Activated CD8-positive, alpha-beta memory T cell treated with anti-CD3 and anti-CD28 coated beads, Interleukin-2, amount 50 U/mL, for 48 hours (primary cell): ENCODE results near the gene TMBIM4.

Source experiments
- DNase-seq: peaks from one replicate; pipeline ENCODE4 v3.0.0-alpha.2; 2020

Gene TMBIM4

DNA sequence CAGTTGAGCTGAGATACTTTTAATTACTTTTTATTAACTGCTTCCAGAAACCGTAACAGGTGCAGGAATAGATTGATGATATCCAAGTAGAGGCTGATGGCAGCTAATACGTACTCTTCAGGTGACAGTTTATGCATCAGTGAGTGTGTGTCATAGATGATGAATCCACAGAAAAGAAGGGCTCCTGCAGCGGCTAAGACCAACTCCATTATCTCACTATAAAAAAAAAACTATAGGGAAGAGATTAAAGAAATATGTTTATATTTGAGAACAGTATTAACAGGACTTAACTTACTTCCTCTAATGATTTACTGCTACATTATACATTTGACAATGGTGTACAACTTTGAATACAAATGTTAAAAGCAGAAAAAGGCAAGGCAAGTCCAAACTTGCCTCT is 31.9 kb downstream of the TMBIM4 start:
- no peak for DNase-seq

DNA sequence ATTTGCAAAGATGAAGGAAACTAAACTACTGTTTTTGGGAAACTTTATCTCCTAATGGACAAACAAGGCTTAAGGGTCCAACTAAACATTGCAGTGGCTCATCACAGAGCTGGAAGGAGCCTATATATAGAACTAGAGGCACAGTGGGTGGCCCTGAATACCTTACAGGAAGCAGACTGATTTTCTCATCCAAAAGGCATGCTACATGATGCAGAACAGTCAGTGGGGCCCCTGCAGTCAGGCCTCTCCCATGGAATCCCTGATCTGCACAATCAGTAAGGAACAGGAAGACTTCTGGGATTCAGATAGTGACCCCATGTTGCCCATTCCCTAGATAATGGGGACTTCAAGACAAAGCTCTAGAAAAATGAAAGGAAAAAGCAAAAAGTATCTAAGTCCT is 37.4 kb downstream of the TMBIM4 start:
- no peak for DNase-seq

DNA sequence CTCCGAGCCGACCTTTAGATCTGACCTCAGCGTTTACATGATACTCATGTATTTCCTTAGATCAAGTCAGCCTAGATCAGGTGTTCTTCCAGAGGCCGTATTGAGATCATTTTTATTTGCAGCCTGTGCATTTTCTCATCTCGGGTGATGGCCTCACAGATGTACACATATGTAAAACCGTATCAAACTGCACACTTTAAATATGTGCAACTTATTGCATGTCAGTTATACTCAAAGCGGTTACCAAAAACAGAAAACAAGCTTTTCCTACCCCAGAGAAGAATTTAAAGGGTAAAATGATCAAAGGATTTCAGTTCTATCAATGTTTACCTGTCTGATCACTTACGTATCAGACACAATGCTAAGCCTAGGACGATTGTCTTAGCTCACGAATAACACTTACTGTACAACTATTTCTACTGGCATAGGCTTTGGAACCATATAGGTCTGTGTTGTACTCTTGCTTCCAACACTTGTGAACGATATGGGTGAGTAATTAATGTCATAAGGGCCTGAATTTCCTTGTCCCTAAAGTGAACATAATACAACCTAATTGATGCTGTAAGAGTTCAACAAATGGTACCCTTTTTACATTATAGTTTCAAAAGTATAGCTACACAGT is 38.6 kb downstream of the TMBIM4 start:
- DNase-seq: no peak

DNA sequence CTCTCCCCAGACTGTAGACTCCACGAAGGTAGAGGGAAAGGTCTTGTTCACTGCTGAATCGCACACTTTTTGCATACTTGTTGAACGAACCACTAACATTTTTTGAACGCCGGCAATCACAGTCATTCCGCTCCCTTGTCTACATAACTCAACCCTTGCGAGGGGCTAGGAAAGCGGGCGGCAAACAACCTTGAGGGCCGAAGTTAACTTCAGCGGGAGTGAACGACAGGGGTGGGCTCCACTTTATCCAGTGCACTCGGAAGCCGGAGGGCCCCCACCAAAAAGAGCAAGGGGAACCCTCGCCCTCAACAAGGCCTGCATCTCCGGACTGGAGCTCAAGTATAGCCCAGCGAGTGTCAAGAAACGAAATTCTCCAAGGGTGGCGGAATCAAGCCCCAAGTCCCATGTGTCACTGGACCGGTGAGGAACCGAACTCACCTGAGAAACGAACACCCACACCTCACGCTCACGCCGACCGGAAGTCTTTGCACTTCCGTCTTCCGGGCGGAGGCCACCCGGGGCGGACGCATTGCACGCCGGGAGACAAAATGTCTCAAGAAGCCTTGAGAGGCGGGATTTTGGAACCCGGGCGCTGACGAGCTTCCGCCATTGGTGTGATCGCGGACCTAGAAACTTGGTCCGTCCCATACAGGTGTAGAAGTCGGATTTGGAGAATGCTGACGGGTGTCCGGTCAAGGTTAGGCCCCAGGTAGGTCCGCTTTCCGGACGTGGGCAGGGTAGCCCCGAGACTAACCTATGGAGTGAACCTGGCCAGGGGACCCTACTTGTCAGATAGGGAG is 39.3 kb downstream of the TMBIM4 start, which contains the start of gene LLPH:
TSS of gene LLPH (minus strand) at position 484 of the 800 bp plus-strand sequence. CDS start 1,644 bp downstream, outside the sequence.
- peak; percentile 92 for DNase-seq

DNA sequence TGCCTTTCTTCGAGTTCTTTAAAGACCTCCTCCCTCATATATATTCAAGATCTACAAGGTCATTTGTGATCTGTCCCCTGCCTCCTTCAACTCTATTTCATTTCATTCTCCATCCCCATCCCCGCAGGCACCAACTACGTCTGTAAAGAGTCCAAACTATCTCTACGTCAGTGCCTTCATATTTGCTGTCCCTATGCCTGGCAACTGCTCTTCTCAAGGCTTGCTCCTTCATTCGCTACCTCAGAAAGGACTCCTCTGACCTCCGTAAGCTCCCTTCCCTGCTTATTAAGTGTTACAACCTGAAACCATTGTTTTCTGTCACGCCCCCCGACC is 39.9 kb downstream of the TMBIM4 start:
- DNase-seq: no peak

DNA sequence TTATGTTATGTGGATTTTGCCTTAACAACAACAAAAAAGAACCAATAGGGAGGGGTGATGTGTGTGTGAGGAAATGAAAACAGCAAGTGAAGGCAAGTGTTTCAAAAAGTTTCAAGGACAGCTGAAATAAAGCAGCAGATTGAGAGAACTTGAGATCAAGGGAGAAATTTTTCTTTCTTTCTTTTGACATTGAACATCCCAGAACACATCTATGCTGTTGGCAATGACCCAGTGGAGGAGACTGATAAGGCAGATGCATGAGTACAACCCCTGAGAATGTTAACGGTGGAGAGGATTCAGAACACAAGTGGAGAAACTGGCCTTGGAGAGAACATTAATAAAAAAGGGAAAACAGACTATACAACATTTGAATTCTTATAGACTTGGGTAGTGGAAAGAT is 42.1 kb downstream of the TMBIM4 start:
- no peak for DNase-seq

DNA sequence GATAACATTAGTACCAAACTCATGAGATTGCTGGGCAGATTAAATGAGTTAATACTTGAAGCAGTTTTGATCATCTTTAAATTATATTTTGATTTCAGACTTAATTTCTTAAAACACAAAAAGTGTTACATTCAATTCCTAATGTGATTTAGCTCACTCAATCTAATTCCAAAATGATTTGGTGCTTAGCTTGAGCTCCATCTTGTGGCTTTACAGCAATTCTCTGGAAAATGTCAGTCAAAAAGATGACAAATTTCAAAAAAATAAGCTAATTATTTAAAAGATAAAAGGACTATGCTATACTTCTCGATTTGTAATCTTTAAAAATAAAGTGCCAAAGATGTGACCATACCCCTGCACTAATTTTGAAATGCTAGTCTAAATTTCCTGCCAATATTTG is 49.3 kb downstream of the TMBIM4 start:
- DNase-seq: no peak

DNA sequence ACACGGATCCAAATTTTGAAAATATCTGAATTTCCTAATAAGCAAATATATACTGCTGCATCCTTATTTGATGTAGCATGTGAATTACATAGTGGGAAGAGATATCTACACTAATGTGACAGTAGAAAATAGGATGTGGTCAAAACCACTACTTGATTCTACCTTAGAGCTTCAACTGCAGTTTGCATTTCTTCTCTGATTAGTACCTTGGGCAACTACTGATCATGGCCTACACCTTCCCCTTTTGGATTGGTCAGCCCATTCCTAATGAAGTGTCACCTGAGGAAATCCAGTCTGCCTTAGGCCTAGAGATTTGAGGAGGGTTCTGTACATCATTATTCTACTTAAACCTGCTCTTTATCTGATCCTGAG is 49.9 kb downstream of the TMBIM4 start:
- no peak for DNase-seq

DNA sequence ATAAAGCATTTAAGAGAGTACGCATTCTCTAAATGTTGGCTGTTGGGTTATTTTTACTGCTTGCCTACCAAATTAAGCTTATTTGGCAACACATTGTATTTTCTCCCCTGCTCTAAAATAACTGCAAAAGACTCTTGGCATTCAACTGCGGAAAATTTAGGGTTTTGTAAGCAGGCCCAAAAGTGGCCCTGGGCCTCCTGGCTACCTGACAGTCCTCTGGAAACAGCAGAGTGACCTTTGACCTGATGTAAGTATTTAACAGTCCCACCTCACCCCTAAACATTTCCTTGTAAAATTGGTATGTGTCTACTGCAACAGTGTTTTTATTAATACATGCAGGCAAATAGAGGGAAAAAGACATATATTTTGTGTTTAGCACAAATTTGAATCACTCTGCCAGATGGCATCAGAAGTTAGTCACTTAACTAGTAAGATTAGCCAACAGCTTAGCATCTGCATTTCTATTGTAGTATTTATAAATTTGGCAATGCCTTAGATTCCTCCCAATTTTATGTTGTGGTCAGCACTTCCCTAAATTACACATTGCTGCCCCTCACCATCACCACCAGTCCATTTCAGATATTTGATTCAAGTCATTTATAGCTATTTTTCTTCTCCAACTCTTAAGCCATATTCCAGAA is 50.4 kb downstream of the TMBIM4 start:
- no peak for DNase-seq

DNA sequence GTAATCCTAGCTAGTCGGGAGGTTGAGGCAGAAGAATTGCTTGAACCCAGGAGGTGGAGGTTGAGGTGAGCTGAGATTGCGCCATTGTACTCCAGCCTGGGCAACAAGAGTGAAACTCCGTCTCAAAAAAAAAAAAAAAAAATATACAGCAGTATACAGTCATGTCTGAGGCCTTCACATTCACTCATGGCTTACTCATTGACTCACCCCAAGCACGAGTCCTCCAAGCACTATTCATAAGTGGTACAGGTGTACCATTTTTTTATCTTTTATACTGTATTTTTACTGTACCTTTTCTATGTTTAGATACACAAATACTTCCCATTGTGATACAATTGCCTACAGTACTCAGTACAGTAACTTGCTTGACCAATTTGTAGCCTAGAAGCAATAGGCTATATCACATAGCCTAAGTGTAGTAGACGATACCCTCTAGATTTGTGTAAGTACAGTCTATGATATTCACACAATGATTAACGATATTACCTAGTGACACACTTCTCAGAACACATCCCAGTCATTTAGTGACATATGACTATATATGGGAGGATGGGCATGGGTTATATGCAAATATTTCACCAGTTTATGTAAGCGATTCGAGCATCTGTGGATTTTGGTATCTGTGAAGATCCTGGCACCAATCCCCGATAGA is 51.4 kb downstream of the TMBIM4 start:
- no peak for DNase-seq

DNA sequence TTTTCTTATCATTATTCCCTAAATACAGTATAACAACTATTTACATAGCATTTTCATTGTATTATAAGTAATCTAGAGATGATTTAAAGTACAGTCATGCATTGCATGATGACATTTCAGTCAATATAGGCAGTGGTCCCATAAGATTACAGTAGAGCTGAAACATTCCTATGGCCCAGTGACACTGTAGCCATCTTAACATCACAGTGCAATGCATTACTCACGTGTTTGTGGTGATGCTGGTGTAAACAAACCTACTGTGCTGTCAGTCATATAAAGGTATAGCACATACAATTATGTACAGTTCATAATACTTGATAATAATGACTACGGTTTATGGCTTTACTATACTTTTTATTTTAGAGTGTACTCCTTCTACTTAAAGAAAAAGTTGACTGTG is 52.6 kb downstream of the TMBIM4 start:
- no peak for DNase-seq

DNA sequence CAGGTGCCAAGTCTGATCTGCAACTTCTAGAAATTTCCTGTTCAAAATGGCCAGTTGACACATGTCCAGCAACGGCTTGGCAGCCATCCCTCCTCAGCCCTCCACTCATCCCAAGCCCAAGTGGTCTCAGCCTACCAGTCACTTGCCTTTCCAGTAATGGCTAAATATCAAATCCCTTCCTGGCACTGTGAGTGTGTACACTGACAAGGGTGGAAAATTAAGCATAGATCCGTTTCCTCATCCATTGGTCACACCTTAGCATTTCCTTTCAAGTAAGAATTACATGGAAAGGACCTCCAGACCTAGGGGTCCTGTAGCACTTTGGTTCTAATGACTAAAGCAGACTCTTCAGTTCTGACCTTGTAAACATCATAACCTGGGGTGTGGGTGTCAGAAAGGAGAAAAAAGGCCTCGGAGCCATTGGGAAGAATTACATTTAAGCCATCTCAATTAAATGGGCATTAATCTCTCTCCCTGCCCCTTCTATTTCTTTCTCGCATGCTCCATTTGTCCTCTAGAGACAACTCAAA is 54.7 kb downstream of the TMBIM4 start:
- DNase-seq: no peak

DNA sequence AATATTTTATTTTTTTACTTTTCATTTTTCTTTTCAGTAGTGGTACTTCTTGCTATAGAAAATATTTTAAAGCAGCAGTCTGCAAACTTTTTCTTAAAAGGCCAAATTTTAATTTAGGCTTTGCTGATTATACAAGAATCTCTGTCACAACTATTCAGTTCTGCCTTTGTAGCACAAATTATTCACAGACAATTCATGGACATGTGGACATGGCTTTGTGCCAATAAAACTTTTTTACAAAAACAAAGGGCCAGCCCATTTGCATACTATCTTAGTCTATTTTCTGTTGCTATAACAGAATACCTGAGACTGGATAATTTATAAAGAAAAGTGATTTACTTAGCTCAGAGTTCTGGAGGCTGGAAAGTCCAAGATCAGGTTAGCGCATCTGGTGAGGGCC is 56.3 kb downstream of the TMBIM4 start:
- DNase-seq: no peak

DNA sequence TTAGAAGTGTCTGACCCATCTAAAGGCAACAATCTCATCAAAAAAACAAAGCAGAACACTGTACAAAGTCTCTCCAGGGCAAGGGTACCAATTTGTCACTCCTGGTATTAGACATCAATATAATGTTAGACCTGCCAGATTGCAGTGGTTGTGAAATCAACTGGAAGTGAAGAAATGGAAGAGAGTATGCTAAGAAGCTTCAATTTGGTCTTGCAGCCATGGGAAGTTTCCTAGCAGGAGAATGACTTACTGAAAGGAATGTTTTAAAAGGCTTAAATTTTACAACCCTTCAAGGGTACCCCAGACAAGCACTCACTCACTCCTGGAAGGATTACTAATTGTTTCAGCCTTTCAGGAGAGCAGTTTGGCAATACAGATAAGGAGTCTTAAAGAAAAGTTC is 58.2 kb downstream of the TMBIM4 start:
- DNase-seq: no peak

DNA sequence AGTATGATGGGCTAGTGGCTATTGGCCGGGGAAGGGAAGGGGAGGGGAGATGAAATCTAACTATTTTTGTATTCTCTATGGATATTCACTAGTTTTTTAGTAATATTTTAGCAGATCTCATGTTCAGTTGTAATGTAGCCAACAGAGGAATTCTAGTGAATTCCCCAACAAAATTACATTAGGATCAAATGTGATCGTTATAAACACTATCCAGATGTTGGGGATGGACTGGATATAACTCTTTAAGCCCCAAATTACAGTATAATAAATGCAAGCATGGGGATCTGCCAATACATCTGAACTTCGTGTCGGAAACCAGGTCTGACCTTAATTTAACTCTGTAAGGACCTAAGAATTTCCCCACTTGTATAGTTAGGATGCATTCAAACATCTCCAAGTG is 60.7 kb downstream of the TMBIM4 start:
- no peak for DNase-seq

DNA sequence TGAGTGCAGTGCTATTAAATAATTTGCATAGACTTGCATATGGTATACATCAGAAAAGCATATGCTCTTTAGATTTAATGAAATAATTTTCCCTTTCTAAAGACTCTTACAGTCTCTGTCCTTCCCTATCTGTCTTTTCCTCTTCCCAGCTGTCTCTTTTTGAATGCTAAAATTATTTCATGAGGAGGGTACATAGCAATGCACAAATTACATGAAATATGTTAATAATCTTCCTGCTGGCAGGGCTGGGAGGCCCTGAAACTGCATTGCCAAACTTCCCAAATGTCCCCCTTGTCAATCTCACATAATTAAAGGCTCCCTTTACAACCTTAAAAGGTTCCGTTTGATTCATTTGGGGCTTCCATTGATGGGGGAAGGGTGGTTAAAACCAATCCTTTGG is 61.4 kb downstream of the TMBIM4 start:
- no peak for DNase-seq

DNA sequence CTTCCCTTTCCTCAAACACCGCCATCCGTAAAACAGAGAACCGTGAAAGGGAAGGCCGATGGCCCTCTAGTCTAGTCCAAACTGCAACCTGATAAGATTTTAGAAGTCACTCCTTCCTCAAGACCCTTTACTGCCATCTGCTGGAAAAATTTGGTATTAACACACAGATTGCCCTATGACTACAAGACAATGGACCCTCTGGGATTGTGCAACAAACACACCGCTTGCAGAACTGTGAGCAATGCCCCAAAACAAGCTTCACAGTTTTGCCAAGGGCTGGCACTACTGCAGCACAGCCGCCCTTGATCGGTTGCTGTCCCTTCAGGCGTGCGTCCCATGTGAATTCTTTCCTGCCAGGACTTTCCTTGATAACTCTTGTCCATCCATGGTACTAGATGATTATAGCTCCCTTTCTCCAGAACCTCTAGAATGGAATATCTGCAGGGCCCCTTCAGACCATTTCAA is 62.3 kb downstream of the TMBIM4 start:
- peak; percentile 55 for DNase-seq

DNA sequence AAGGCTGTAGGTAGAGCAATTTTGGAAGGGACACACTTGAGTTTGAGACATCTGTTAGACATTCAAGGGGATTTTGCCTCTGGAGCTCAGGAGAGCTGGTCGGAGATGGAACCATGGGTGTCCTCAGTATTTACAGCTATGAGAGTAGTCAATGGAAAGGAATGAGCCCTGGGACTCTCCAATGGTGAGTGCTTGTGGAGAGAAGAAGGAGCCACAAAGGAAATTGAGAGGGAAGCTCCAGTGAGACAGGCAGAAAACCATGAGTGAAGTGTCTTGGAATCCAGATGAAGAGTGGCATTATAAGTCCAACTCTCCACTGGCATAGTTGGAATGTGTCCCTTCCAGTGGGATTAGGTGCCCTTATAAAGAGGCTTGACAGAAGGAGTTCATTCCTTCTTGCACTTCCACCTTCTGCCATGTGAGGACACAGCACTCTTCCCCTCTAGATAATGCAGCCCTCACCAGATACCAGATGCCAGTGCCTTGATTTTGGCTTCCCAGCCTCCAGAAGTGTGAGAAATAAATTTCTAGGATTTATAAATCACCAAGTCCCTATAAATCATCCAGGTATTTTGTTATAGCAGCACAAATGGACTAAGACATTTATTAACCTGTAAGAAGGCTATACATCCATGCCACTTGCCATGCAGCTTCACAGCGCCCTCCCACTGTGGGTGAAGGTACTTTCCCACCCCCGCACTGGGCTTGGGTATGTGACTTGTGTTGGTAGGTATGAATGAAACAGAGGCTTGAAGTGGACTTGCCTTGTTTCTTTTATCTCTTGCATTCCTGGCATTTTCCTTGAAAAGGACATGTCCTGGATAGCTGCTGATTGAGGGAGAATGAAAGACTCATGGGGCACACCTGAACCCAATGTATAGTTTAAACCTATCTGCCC is 66.5 kb downstream of the TMBIM4 start:
- DNase-seq: no peak

DNA sequence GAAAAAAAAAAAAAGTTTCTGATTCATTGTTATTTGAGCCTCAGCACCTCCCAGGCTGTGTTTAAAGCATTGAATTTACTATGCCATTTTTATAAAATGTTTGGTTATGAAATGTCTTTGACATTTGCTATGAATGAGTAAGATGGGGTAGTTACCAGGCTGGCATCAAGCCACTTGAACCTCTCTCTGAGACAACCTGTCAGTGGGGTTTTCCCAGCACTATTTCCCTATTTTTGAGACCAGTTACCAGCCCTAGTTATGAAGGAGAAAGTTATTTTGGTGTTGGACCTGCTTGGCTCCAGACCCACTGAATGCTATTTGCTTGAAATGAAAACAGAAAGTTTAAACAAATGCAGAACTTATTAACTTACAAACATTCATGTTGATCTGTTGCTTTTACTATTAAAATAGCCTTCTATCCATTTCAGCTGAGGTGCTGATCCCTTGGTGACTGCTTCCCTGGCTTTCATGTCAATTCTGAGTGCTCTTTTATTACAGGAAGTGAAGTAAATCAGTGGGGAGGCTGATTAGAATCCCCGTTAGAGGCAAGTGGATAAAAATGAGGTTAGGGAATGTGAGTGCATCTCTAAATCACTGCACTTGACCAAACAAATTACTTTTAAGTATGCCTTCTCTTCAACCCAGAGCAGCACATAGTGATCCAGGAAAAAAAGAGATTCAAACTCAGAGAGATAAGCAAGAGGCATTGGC is 77.1 kb downstream of the TMBIM4 start:
- no peak for DNase-seq

DNA sequence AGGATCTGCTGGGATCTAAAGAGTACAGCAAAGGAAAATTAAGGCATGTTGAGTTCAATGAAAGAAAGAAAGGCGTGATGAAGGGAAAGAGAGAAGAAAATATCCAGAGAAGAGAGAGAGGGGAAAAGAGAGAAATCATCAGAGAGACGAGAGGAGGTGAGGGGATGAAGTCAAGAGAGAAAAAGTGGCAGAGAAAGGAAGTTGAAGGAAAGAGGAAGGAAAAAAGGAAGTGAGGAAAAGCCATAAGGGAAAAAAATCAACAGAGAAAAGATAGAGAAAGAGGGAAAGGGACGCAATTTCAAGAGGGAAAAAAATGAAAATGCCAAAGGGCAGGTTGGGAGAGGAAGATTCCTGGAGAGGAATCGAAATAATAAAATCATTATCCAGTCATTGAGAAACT is 79.6 kb downstream of the TMBIM4 start:
- DNase-seq: no peak

DNA sequence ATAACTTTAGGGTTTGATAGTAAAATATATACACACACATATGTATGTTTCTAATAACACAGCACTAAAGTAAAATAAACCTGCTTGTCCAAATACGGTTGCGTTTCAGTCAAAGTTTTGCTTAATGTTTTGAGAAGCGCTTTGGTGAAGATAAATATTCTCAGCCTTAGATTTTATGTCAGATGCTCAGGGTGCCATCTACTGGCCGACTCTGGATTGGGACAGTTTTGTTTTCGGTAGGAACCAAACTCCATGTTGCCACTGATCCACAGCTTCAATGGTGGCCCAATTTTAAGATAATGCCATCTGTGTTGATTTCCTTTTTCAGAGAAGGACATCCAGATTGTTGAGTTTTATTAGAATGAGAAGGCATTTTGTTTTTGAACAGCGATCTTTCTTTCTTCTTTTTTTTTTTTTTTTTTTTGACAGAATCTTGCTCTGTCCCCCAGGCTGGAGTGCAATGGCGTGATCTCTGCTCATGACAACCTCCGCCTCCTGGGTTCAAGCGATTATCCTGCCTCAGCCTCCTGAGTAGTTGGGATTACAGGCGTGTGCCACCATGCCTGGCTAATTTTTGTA is 82.3 kb downstream of the TMBIM4 start:
- DNase-seq: peak; percentile 56
